Cardiac fibroblast (primary cell): Measurements from ENCODE around the gene TMEM62.

ENCODE experiments used
- DNase-seq, 2 donors: peaks; one replicate each; pipeline versions ENCODE4 v3.0.0 to v3.0.0-alpha.2; 2010; ENCODE audit warnings: low read depth in 2 of 2
- H3K4me3 ChIP-seq, 2 donors: replicated peaks in 1 of 2; 1 replicate in 1 of 2; 2 replicates in 1 of 2; pipeline ENCODE4 v1.5.1; 2011; ENCODE audit warnings: low read depth in 2 of 2, low read length in 2 of 2, mild to moderate bottlenecking in 2 of 2, moderate library complexity in 1 of 2
- TF ChIP-seq, protein P1 (sequence below): IDR thresholded peaks from one replicate; pipeline ENCODE4 v1.5.1; 2011; ENCODE audit warnings: low read depth, mild to moderate bottlenecking, low read length, inconsistent platforms

Gene TMEM62

DNA sequence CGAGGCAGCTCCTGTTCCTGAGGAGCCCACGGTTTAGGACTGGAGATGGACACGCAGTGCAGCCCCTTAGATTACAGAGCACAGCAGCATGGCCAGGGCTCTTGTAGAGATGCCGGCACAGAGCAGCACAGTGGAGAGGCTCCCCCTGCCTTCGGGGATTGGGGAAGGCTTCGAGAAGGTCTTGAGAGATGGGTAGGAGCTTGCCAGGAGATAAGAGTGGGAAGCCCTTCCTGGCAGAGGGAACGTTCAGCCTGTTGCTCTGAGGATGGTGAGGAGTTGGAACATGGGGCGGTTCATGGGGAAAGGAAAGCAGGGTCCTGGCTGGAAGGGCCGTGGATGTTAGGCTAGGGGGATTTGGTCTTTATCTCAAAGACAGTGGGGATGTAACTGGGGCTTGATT lies 77.4 kb downstream of the TMEM62 start:
- no peak for DNase-seq
- H3K4me3 ChIP-seq = no peak overlapping the region
- TF ChIP-seq, protein P1, sequence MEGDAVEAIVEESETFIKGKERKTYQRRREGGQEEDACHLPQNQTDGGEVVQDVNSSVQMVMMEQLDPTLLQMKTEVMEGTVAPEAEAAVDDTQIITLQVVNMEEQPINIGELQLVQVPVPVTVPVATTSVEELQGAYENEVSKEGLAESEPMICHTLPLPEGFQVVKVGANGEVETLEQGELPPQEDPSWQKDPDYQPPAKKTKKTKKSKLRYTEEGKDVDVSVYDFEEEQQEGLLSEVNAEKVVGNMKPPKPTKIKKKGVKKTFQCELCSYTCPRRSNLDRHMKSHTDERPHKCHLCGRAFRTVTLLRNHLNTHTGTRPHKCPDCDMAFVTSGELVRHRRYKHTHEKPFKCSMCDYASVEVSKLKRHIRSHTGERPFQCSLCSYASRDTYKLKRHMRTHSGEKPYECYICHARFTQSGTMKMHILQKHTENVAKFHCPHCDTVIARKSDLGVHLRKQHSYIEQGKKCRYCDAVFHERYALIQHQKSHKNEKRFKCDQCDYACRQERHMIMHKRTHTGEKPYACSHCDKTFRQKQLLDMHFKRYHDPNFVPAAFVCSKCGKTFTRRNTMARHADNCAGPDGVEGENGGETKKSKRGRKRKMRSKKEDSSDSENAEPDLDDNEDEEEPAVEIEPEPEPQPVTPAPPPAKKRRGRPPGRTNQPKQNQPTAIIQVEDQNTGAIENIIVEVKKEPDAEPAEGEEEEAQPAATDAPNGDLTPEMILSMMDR = no peak

GRCh38 chr15:43211224-43211735 lies 77.9 kb downstream of the TMEM62 start:
- TF ChIP-seq, protein P1 = no peak
- H3K4me3 ChIP-seq = no peak overlapping the region
- DNase-seq = no peak

DNA sequence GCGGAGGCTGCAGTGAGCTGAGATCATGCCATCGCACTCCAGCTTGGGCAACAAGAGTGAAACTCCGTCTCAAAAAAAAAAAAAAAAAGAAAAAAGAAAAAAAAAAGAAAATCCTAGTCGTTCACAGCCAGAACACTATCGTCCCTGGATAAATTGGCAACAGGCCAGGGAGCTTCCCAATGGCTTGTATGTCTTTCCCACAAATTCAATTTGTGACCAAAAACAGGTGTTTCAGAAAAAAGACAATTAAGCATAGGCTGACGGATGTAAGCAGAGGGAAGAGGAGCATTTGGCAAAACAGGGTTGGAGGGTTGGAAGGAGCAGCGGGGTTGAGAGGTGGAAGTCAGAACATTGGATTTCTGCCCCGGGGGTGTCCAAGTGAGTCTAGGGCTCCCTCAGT lies 78.9 kb downstream of the TMEM62 start:
- TF ChIP-seq, protein P1 = no peak

GRCh38 chr15:43212951-43213350 lies 79.6 kb downstream of the TMEM62 start:
- DNase-seq = no peak
- TF ChIP-seq, protein P1 = no peak

More for the DNA sequence above, 78.9 kb downstream of the TMEM62 start:
- no peak for DNase-seq
- no peak overlapping the region for H3K4me3 ChIP-seq

DNA sequence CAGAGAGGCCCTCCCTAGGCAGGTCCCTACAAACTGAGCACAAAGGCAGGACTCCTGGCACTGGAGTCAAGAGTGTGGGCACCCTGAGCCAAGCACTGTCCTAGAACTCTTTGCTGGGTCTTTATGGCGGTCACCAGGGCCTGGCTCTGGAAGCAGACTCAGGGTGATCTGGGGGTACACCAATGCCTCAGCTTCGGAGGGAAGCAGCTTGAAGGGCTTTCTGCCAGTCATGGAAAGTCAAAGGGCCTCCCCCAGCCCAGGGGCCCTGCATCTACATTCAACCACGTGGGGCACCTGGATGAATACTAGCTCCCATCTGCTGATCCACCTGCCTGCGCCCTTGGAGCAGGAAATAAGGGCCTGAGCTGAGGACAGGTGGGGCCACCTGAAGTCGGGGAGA lies 80.1 kb downstream of the TMEM62 start:
- no peak for DNase-seq
- TF ChIP-seq, protein P1 = no peak
- no peak overlapping the region for H3K4me3 ChIP-seq

More at GRCh38 chr15:43212951-43213350, 79.6 kb downstream of the TMEM62 start:
- H3K4me3 ChIP-seq = no peak overlapping the region

GRCh38 chr15:43214169-43214568 lies 80.8 kb downstream of the TMEM62 start:
- H3K4me3 ChIP-seq = no peak overlapping the region
- TF ChIP-seq, protein P1 = no peak
- no peak for DNase-seq
